Bronchial epithelial cell (primary cell): ENCODE data around the gene KIAA1958. TPM values are rescaled to one million over a fixed set of nuclear protein-coding genes. Genes with fewer than 3 reads are reported as not detected.

Source experiments
- DNase-seq: peaks from one replicate; pipeline ENCODE4 v3.0.0-alpha.2; 2010; ENCODE audit warnings: low read depth
- FAIRE-seq: peaks from 2 replicates; lab custom pipeline; 2011; peaks lifted over from hg19 to GRCh38; lab: Jason Lieb, UNC
- H3K27me3 ChIP-seq: 2 replicates; pipeline ENCODE4 v1.5.1; 2011; ENCODE audit warnings: low read length; ENCODE audit not compliant: control insufficient read depth, insufficient read depth
- H3K36me3 ChIP-seq: 2 replicates; pipeline ENCODE4 v1.5.1; 2011; ENCODE audit warnings: low read length; ENCODE audit not compliant: control insufficient read depth, insufficient read depth
- H3K4me3 ChIP-seq: 2 replicates; pipeline ENCODE4 v1.5.1; 2011; ENCODE audit warnings: mild to moderate bottlenecking, low read depth, low read length, control low read depth
- total RNA-seq: library from RNA; depleted of rRNA; stranded (reverse); fragments of >200 nt; gene quantifications from 2 replicates; pipeline ENCODE4 v1.2.1, GENCODE V29; 2014
- TF ChIP-seq, protein P1 (sequence below): IDR thresholded peaks from 2 replicates; pipeline ENCODE4 v1.5.1; 2011; ENCODE audit warnings: mild to moderate bottlenecking, moderate library complexity, low read length, control low read depth, inconsistent platforms; ENCODE audit not compliant: insufficient read depth, severe bottlenecking

The KIAA1958 gene
- total RNA-seq, result 1.8 TPM in 2 replicates

- H3K4me3 ChIP-seq, result peak within 1 kb of the TSS; percentile 80
- no peaks in the 10 kb centered on the region for H3K36me3 ChIP-seq
- no peaks in the 10 kb centered on the region for H3K27me3 ChIP-seq
- no peak for FAIRE-seq
- DNase-seq, result peak; percentile 55
- TF ChIP-seq, protein P1, sequence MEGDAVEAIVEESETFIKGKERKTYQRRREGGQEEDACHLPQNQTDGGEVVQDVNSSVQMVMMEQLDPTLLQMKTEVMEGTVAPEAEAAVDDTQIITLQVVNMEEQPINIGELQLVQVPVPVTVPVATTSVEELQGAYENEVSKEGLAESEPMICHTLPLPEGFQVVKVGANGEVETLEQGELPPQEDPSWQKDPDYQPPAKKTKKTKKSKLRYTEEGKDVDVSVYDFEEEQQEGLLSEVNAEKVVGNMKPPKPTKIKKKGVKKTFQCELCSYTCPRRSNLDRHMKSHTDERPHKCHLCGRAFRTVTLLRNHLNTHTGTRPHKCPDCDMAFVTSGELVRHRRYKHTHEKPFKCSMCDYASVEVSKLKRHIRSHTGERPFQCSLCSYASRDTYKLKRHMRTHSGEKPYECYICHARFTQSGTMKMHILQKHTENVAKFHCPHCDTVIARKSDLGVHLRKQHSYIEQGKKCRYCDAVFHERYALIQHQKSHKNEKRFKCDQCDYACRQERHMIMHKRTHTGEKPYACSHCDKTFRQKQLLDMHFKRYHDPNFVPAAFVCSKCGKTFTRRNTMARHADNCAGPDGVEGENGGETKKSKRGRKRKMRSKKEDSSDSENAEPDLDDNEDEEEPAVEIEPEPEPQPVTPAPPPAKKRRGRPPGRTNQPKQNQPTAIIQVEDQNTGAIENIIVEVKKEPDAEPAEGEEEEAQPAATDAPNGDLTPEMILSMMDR, result no peak
Observed at GRCh38 chr9:112486221-112487007, at the start of gene KIAA1958. KIAA1958 (plus strand) TSS chr9:112486827; CDS start chr9:112574081, 87,254 bp downstream.

DNA sequence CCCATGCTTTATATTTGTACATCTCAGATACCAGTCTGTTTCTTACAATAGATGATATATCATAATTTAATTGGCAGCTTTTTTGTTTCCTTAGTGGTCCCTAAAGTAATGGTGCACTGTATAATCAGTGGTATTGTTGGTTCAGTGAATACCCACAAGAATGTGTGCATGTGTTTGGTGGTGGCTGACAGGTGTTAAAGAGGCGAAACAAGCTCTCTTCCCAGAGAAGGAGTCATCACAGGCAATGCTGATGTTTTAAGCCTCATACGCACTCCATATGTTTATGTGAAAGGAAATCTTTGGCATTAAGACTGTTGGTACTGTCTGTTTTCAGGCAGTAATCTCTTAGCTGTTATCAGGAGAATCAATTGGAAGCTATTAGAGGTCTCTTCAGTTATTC is 49.2 kb upstream of the KIAA1958 start:
- FAIRE-seq, result no peak
- Histone ChIP-seq H3K27me3 (no peaks in the 10 kb centered on the region), H3K4me3 (no peak overlapping the region), H3K36me3 (no peaks in the 10 kb centered on the region)
- TF ChIP-seq, protein P1, result no peak
- DNase-seq, result no peak

DNA sequence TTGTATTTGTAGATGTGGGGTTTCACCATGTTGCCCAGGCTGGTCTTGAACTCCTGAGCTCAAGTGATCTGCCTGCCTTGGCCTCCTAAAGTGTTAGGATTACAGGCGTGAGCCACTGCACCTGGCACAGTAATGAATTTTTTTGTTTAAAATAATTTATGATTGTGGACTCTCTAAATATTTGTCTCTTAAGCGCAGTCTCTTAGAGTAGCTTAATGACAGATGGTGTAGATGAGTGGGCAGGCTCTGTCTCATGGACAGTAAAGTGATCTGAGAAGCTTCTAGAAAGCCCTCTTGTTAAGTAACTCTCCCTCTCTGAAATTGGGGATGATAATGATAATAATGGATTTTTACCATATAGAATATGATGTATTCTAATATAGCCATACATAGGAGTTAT is 47.5 kb upstream of the KIAA1958 start:
- TF ChIP-seq, protein P1, result no peak
- Histone ChIP-seq H3K27me3 (no peaks in the 10 kb centered on the region), H3K36me3 (no peaks in the 10 kb centered on the region), H3K4me3 (no peak overlapping the region)
- FAIRE-seq, result no peak
- DNase-seq, result no peak

- TF ChIP-seq, protein P1, result no peak
- H3K27me3 ChIP-seq, result no peaks in the 10 kb centered on the region
- DNase-seq, result no peak
- H3K36me3 ChIP-seq, result no peaks in the 10 kb centered on the region
- no peak overlapping the region for H3K4me3 ChIP-seq
- FAIRE-seq, result no peak
Observed at GRCh38 chr9:112439825-112440224, 46.8 kb upstream of the KIAA1958 start.

DNA sequence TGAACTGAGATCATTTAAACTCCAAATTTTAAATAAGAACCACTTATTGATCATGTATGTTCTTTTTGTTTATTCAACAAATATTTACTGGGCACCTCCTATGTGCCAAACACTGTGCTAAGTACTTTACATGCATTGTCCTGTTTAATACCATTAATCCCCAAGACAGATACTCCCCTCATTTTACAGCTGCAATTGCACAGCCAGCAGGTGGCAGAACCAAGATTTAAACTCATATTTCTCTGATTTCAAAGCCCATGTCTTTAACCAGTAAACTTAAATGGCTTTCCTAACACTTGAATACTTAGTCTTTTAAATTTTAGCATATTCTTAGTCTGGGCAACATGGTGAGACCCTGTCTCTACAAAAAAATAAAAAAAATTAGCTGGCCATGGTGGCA is 43.4 kb upstream of the KIAA1958 start:
- DNase-seq, result peak; percentile 27
- H3K4me3 ChIP-seq, result no peak overlapping the region
- TF ChIP-seq, protein P1, result peak; percentile 37
- FAIRE-seq, result no peak
- H3K36me3 ChIP-seq, result no peaks in the 10 kb centered on the region
- H3K27me3 ChIP-seq, result no peaks in the 10 kb centered on the region
